GM18867 (cell line): Measurements from ENCODE around the gene VPS37C.
"Not testable (repeated sequence)": the region's sequence is repeated elsewhere in the genome, so short reads cannot be mapped to it uniquely, and the experiment has no call there.

Experiments
- ATAC-seq: cut with Tn5 transposase; IDR thresholded peaks from one replicate; pipeline ENCODE4 v1.9.1; 2021; ENCODE audit warnings: mild to moderate bottlenecking, moderate library complexity; ENCODE audit not compliant: unreplicated experiment

The VPS37C gene

DNA sequence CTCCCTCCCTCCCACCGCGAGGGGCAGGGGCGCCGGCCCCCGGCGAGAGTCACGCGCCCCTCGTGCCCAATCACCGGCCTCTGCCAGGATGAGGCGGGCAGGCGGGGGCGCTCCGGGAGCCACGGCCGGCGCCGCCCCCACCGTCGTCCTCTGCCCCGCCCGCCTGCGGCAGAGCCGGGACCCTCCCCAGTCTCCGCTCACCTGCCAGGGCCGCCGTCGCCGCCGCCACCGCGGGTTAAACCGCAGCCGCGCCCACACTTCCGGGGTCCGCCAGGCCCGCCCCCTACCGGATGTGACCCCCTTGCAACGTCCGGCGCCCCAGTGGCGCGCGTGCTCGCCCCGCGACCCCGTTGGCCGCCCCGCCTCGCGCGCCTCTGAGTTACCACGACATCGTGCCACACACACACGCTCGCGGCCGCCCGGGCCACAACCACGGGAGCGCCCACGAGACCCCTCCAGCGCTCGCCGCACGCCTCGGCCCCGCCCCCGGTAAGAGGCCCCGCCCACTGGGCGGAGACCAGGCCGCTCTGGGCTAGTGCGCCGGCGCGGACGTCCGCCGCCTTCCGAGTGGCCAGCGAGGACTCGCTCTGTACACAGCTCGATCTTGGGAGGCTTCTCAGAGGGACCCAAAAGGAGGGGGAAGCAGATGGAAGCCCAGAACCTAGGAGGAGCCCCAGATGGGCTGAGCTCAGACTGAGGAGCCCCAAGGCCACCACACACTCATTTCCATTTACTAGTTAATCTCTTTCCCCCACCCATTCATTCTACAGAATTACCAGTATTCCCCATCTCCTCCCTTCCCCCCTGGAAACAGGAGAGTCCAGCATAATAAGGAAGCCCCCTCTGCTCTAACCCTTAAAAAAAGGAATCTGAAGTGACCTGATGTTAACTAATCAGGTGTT, at the start of gene VPS37C:
Gene VPS37C (minus strand): TSS at position 237 of the 902 bp plus-strand sequence. CDS start 22,597 bp downstream, outside the sequence.
- peak; percentile 71 for ATAC-seq

- ATAC-seq, result not testable (repeated sequence)
These were observed 49.4 kb upstream of the VPS37C start for GRCh38 chr11:61210629-61211028.

DNA sequence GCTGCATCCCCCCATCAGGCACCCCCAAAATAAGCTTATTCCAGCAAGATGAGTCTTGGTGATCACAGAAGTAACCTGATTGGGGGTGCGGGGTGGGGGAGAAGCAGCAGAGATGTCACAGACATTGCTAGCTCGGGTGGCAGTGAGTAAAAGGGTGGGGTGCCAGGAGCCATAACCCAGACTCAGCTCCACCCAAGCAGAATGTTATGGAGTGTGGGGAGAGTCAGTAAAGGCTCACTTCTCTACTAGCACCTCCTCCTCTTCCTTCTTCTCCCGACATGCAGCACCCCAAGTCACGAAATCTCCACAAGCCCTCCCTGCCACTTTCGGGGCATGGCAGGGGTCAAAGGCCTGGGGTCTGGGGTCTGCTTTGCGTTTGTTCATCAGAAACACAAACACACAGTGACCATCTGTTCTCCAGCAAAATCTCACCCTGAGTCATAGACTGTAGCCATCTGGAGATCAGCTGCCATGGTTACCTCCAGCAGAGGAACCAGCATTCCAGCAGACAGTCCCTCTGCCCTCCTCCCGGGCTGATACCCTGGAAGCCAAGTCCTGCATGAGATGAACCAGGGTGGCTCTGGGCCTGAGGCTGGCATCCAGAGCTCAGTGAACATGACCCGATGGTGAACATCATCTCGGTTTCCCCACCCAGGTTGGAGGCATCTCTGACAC, 46.5 kb upstream of the VPS37C start:
- ATAC-seq, result not testable (repeated sequence)

- ATAC-seq, result not testable (repeated sequence)
These were observed 43.4 kb upstream of the VPS37C start for GRCh38 chr11:61204502-61205059.

DNA sequence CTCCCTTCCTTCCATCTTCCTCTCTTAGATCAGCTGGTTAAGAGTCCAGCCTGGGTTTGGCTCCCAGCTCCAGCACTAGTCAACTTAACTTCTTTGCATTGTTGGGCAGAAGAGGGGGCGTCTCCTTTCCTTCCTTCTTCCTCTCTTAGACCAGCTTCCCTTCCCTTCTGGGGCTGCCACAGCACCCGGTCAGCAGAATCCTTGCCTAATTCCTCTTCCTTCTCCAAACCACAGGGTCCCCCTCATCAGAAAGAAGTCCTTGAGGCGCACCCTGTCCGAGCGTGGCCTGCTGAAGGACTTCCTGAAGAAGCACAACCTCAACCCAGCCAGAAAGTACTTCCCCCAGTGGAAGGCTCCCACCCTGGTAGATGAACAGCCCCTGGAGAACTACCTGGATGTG, 42.6 kb upstream of the VPS37C start:
- not testable (repeated sequence) for ATAC-seq

GRCh38 chr11:61202950-61203746, 41.9 kb upstream of the VPS37C start, which contains the start of gene PGA3:
TSS of gene PGA3 (plus strand) at chr11:61203515. CDS start at chr11:61203565, 50 bp downstream.
- not testable (repeated sequence) for ATAC-seq

DNA sequence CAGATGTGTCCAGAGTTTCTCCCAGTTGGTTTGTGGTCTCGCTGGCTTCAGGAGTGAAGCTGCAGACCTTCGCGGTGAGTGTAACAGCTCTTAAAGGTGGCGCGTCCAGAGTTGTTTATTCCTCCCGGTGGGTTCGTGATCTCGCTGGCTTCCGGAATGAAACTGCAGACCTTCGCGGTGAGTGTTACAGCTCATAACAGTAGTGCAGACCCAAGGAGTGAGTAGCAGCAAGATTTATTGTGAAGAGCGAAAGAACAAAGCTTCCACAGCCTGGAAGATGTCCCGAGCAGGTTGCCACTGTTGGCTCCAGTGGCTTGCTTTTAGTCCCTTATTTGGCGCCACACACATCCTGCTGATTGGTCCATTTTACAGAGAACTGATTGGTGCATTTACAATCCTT, 40.2 kb upstream of the VPS37C start:
- no peak for ATAC-seq

- ATAC-seq, result no peak
These were observed 37.8 kb upstream of the VPS37C start for GRCh38 chr11:61198948-61199523.

DNA sequence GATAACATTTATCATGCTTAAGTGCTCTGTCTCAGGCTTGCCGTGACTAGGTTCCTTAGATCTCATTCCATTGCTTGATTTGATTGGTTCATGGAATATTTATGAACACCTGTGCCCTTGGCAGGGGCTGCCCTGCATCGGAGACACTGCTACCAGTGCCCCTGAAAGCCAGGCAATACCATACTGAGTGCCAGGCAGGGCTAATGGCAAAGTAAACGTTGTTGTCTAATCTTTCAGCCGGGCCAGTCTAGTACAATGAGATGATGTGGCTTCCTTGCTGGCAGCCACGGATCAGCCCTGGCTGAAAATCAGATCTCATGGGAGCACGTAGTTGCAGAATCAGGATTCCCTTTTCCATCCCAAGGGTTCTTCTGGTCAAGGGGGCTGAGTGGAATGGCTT, 37.1 kb upstream of the VPS37C start:
- ATAC-seq, result no peak

DNA sequence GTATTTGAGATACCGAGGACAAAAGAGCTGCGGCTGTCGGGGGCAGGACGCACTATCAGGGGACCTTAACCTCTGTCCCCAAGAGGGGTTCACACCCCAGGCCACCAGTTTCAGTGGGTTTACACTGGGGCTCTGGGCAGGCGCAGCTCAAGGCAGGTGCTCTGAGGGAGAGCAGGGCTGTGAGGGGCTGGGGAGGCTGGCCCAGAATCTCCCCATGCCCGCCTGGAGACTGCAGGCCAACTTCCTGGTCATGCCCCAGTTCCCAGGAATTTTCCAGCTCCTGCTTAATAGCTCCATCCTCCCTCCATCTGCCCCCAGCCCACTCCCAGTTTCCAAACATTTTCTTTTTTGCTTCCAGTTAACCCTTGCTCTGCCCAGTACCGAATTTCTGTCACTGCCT, 34.5 kb upstream of the VPS37C start:
- no peak for ATAC-seq

DNA sequence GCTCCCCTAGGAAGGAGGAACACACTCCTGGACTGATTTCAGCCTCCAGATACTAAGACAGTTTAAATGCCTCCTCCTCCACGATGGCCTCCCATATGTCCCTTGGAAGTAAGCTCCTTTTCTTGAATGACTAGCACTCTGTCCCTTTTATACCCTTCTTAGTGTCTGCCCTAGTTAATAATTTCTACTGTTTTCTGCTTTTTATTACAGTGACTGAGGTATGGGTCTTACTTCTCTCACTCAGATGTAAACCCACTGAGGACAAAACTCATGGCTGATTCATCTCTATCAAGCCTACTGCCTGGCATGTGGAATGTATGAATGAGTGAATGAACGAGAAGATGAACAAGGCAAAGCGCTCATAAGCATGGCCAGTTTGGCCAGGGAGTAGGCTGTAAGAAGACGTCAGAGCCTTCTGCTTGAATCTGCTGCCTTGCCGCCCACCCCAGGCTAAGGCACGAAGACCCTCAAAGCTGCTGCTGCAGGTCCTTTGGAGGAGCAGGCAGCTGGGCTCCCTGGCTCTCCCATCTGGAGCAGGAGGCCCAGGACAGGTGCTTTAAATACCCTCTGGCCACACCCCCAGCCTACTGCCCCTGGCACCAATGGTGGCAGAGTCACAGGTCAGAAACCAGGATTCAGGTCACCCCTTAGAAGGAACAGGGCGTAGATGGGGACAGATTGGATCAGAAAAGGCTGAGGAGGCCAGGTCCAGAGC, 33.9 kb upstream of the VPS37C start:
- ATAC-seq, result no peak

DNA sequence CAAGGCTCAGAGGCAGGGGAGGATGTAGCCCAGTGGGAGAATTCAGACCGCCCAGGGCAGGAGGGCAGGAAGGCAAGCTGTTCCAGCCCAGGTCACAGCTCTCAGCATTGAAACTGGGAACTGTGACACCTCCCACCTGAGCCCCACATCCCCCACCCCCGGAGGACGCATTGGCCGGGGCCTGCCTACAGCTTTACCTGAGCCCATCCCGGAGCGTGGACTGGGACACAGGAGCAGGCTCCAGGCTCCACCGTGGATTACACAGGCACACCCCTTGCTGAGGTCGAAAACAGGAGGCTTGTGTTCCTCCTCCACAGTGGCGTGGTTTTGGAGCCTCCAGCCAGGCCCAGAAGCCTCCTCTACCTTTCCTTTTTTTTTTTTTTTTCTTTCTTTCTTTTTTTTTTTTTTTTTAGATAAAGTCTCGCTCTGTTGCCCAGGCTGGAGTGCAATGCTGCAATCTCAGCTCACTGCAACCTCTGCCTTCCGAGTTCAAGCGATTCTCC, 33.0 kb upstream of the VPS37C start:
- no peak for ATAC-seq

GRCh38 chr11:61193596-61193995, 32.4 kb upstream of the VPS37C start:
- ATAC-seq, result no peak

- ATAC-seq, result no peak
These were observed 28.7 kb upstream of the VPS37C start for GRCh38 chr11:61189933-61190332.

DNA sequence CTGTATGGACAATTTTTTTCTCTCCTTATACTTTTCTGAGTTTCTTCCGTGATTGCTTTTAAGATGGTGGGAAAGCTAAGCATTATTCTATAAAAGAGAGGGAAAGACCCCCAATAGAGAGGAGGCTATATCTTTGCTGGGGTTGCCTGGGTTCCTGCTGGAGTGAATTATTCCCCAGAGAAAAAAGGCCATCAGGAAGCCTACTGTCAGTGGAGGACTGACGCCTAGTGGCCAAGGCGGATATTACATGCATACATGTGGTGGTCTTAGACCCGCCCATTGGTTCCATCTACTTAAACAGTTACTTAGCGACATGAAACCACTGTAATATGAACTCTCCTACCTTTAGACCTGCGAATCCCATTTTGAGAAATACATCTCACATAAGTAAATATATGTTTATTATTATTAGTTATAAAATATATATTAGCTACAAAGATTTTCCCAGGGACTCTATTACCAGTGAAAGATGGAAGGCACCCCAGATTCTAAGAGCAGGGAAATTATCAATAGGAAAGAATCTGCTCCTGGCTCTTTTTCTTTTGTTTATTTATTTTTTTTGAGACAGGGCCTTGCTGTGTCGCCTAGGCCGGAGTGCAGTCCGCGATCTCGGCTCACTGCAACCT, 26.4 kb upstream of the VPS37C start:
- no peak for ATAC-seq

- no peak for ATAC-seq
These were observed 25.3 kb upstream of the VPS37C start for GRCh38 chr11:61186504-61186903.

GRCh38 chr11:61183645-61184044, 22.4 kb upstream of the VPS37C start:
- no peak for ATAC-seq

DNA sequence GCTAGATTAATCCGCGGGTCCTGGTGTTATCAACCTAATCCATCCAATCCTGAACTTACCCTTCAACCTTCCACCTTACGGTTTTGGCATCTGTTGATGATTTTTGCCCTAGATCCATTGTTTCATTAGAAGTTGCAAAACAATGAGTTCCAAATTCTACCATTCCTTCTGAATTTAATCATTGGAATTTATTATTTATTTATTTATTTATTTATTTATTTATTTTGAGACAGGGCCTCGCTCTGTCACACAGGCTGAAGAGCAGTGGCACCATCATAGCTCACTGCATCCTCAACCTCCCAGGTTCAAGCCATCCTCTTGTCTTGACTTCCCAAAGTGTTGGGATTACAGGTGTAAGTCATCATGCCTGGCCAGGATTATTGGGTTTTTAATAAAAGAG, 20.3 kb upstream of the VPS37C start:
- no peak for ATAC-seq

GRCh38 chr11:61180205-61180604, 19.0 kb upstream of the VPS37C start:
- not testable (repeated sequence) for ATAC-seq
